Upper lobe of right lung (tissue), 1 donor: ENCODE results near the gene CADM1. TPM values are rescaled to one million over a fixed set of nuclear protein-coding genes. Genes with fewer than 3 reads are reported as not detected.

Experiments
- ATAC-seq: fragments of 200-7000 bp; cut with Tn5 transposase; one replicate; pipeline ENCODE4 v1.9.1; 2020; ENCODE audit warnings: mild to moderate bottlenecking, moderate library complexity
- DNase-seq: peaks from one replicate; pipeline ENCODE4 v3.0.0-alpha.2; 2020
- H3K27ac ChIP-seq: fragments of 200-600 bp; one replicate; pipeline ENCODE4 v1.8.0; 2022
- H3K27me3 ChIP-seq: fragments of 200-600 bp; one replicate; pipeline ENCODE4 v1.8.0; 2022; ENCODE audit warnings: mild to moderate bottlenecking
- H3K36me3 ChIP-seq: fragments of 200-600 bp; one replicate; pipeline ENCODE4 v1.8.0; 2022
- H3K4me1 ChIP-seq: fragments of 200-600 bp; one replicate; pipeline ENCODE4 v1.8.0; 2022
- H3K4me3 ChIP-seq: fragments of 200-600 bp; one replicate; pipeline ENCODE4 v1.8.0; 2022; ENCODE audit warnings: mild to moderate bottlenecking
- H3K9me3 ChIP-seq: fragments of 200-600 bp; one replicate; pipeline ENCODE4 v1.8.0; 2022
- intact Hi-C: fragments of 100-400 bp; cut with DNase I; formaldehyde crosslinking; loops from one replicate; pipeline ENCODE4 v1.11.0; 2022
- total RNA-seq: library from RNA; stranded (reverse); fragmentation: NEBNext Ultra II Directional; extraction: Animal tissue kit (Norgen Biotek cat#: 25700); gene quantifications from one replicate; pipeline ENCODE4 v1.2.1, GENCODE V29; 2021
- TF ChIP-seq, protein P1 (sequence below): fragments of 200-600 bp; IDR thresholded peaks from one replicate; pipeline ENCODE4 v1.8.0; 2022; ENCODE audit warnings: antibody characterized with exemption
- donor health status: DM: no; HTN: yes; CAD: no; lungs with severe emphysema.

CADM1 gene
- total RNA-seq, 1 donor from 2014 or later, result 222 TPM

DNA sequence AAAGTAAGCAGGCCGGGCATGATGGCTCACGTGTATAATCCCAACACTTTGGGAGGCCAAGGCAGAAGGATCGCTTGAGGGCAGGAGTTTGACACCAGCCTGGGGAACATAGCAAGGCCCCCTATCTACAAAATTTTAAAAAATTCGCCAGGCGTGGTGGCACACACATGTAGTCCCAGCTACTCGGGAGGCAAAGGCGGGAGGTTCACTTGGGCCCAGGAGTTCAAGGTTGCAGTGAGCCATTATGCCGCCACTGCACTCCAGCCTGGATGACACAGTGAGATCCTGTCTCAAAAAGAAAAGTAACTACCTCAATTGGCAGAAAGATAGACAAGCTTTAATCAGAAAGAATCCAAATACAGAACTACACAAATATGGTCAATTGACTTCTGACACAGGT, 31.0 kb downstream of the CADM1 start:
- Histone ChIP-seq H3K9me3 (no peaks in the 10 kb centered on the region), H3K4me1 (peaks cover 3% of the 10 kb centered on the region), H3K27me3 (no peaks in the 10 kb centered on the region), H3K27ac (no peak overlapping the region), H3K4me3 (no peak overlapping the region), H3K36me3 (no peaks in the 10 kb centered on the region)
- no peak for DNase-seq
- TF ChIP-seq, protein P1, sequence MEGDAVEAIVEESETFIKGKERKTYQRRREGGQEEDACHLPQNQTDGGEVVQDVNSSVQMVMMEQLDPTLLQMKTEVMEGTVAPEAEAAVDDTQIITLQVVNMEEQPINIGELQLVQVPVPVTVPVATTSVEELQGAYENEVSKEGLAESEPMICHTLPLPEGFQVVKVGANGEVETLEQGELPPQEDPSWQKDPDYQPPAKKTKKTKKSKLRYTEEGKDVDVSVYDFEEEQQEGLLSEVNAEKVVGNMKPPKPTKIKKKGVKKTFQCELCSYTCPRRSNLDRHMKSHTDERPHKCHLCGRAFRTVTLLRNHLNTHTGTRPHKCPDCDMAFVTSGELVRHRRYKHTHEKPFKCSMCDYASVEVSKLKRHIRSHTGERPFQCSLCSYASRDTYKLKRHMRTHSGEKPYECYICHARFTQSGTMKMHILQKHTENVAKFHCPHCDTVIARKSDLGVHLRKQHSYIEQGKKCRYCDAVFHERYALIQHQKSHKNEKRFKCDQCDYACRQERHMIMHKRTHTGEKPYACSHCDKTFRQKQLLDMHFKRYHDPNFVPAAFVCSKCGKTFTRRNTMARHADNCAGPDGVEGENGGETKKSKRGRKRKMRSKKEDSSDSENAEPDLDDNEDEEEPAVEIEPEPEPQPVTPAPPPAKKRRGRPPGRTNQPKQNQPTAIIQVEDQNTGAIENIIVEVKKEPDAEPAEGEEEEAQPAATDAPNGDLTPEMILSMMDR, result no peak
- intact Hi-C loops, result no loop called here
- no peak for ATAC-seq

DNA sequence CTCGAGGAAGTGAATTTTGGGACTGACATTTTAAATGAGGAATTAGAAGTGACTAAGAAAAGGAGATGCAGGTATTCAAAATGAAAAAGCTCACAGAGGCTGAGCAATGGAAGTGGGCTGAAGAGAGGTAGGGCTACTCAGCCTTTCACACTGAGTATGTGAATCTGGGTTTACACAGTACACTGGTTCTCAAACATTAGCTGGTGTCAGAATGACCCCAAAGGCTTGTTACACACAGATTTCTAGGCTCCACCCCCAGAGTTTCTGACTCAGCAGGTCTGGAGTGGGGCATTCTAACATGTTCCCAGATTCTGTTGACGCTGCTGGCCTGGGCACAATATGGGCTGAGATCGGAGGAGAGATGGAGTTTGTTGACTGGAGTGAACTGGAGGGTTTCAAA, 32.8 kb downstream of the CADM1 start:
- TF ChIP-seq, protein P1, result no peak
- H3K36me3 ChIP-seq, result no peaks in the 10 kb centered on the region
- H3K4me1 ChIP-seq, result peaks cover 3% of the 10 kb centered on the region
- intact Hi-C loops, result no loop called here
- no peak overlapping the region for H3K4me3 ChIP-seq
- ATAC-seq, result peak; percentile 79
- no peaks in the 10 kb centered on the region for H3K27me3 ChIP-seq
- no peak overlapping the region for H3K27ac ChIP-seq
- no peaks in the 10 kb centered on the region for H3K9me3 ChIP-seq
- DNase-seq, result no peak

DNA sequence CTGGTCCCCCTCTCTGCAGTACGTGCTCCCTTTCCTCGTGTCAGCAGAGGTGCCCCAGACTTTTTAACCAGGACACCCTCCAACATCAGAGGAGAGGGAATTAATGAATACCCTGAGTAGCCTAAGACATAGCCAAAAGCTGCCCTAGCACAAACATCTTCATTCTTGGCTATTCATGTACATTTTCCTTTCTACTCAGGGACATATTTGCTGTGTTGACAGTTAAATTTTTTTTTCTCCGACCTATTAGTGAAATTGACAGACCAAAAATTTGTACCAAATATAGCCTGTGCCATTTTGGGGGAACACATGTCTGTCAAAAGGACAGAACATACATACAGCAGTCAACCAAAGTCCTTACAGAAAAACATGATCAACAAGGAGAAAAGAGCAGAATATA, 33.3 kb downstream of the CADM1 start:
- ATAC-seq (no peak), DNase-seq (no peak)
- intact Hi-C loops, result no loop called here
- TF ChIP-seq, protein P1, result no peak
- Histone ChIP-seq H3K4me3 (no peak overlapping the region), H3K4me1 (peaks cover 3% of the 10 kb centered on the region), H3K9me3 (no peaks in the 10 kb centered on the region), H3K27me3 (no peaks in the 10 kb centered on the region), H3K36me3 (no peaks in the 10 kb centered on the region), H3K27ac (no peak overlapping the region)

DNA sequence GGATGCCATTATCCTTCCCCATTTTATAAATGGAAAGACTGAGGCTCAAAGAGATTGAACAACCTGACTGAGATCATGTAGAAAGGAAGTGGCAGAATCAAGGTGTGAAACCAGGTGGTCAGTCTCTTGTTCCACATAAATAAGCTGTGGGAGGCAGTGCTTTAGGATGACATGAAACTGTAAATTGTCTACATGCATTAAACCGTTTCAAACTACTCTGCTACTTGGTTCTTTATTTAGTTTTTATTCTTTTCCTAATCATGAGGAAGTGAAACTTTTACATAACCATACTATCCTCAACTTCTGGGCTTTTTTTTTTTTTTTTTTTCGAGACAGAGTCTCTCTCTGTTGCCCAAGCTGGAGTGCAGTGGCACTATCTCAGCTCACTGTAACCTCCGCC, 34.9 kb downstream of the CADM1 start:
- Histone ChIP-seq H3K9me3 (no peaks in the 10 kb centered on the region), H3K36me3 (no peaks in the 10 kb centered on the region), H3K4me3 (no peak overlapping the region), H3K27ac (no peak overlapping the region), H3K4me1 (peaks cover 3% of the 10 kb centered on the region), H3K27me3 (no peaks in the 10 kb centered on the region)
- intact Hi-C loops, result no loop called here
- ATAC-seq (no peak), DNase-seq (no peak)
- TF ChIP-seq, protein P1, result no peak

DNA sequence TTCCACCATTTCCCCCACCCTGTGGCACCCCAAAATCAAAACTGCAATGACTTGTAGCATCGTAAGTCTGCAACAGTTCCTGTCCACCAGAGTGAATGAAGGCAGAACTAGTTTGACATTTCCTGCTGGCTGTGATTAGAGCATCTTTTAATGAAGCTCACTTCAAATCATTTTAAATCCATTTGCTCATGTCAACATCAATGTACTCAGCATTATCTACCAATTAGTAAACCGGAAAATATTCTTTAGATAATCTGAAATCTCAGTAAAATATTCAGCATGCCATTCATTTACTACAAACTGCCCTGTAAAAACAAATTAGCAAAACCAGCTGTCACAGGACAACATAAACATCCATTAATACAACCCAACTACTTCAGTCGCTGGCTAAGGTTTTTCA, 38.1 kb downstream of the CADM1 start:
- TF ChIP-seq, protein P1, result no peak
- Histone ChIP-seq H3K27me3 (no peaks in the 10 kb centered on the region), H3K9me3 (no peaks in the 10 kb centered on the region), H3K36me3 (no peaks in the 10 kb centered on the region), H3K4me1 (no peaks in the 10 kb centered on the region), H3K4me3 (no peak overlapping the region), H3K27ac (no peak overlapping the region)
- ATAC-seq (no peak), DNase-seq (no peak)
- intact Hi-C loops, result no loop called here

DNA sequence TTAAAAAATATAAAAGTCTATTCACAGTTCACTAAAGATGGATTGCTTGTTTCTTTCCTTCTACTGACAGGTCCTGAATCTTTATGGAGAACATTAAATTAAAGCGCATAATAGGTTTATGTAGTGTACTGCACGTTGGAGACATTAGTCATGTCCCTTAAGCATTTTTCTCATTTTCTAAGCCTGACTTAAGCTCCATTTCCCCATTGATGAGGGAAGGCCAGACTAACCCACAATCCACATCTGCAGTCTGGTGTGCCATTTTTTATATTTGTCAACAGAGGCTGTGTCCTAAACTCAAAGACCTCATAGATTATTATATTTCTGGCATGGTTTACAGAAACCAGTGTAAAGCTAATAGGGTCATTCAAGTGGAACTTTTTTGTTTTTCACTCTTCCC, 39.9 kb downstream of the CADM1 start:
- intact Hi-C loops, result no loop called here
- DNase-seq (no peak), ATAC-seq (no peak)

More for the DNA sequence above, 39.9 kb downstream of the CADM1 start:
- no peak overlapping the region for H3K4me3 ChIP-seq
- no peaks in the 10 kb centered on the region for H3K9me3 ChIP-seq
- no peaks in the 10 kb centered on the region for H3K27me3 ChIP-seq
- no peaks in the 10 kb centered on the region for H3K36me3 ChIP-seq
- H3K27ac ChIP-seq, result no peak overlapping the region
- no peaks in the 10 kb centered on the region for H3K4me1 ChIP-seq
- TF ChIP-seq, protein P1, result no peak
